A673 (cell line): Measurements from ENCODE around the gene CDH4.

ENCODE experiments used
- EZH2 ChIP-seq: fragments of 200-600 bp; sonication (generic); IDR thresholded peaks from 2 replicates; pipeline ENCODE4 v1.6.1; 2017; ENCODE audit warnings: borderline replicate concordance, low read depth, mild to moderate bottlenecking, mixed read lengths, antibody characterized with exemption, low read length; ENCODE audit not compliant: poor library complexity, severe bottlenecking
- TF ChIP-seq, protein P1 (sequence below): fragments of 300-800, 200-600 bp; sonication (generic); conservative IDR thresholded peaks from 2 replicates; pipeline ENCODE4 v1.5.1; 2017; ENCODE audit warnings: low read depth, mild to moderate bottlenecking, antibody characterized with exemption, low read length, moderate library complexity, mixed read lengths

DNA sequence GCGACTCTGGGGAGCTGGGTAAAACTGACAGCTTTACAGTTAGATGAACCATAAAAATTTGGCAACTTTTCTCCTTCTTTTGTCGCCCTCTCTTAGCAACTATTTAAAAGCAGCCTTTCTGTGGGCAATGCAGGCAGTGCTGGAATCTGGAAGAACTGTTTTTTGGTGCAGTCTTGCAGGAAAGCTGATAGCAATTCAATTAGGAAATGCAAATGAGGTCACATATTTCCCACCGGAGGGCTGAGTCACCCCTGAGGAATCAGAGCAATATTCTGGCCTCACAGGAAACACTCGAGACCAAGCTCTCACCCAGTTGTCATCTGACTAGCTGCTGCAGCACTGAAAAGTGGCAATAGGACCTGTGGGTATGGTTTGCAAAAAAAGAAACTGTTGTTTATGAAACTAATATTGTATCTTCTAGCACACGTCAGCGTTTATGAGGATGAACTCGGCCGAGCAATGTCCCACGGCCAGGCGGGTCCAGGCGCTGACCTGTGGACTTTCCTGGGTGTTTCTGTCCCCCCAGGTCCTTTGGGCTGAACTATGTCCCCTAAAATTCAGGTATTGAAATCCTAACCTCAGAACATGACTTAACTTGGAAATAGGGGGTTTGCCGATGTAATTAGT lies 501.4 kb downstream of the CDH4 start:
- TF ChIP-seq, protein P1, sequence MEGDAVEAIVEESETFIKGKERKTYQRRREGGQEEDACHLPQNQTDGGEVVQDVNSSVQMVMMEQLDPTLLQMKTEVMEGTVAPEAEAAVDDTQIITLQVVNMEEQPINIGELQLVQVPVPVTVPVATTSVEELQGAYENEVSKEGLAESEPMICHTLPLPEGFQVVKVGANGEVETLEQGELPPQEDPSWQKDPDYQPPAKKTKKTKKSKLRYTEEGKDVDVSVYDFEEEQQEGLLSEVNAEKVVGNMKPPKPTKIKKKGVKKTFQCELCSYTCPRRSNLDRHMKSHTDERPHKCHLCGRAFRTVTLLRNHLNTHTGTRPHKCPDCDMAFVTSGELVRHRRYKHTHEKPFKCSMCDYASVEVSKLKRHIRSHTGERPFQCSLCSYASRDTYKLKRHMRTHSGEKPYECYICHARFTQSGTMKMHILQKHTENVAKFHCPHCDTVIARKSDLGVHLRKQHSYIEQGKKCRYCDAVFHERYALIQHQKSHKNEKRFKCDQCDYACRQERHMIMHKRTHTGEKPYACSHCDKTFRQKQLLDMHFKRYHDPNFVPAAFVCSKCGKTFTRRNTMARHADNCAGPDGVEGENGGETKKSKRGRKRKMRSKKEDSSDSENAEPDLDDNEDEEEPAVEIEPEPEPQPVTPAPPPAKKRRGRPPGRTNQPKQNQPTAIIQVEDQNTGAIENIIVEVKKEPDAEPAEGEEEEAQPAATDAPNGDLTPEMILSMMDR: no peak
- TF ChIP-seq EZH2: no peak
